GM23338 (cell line): ENCODE measurements around the gene CLC.

Experiments
- CREB1 ChIP-seq: fragments of 250-450 bp; sonication (Bioruptor Pico); IDR thresholded peaks from 2 replicates; pipeline ENCODE4 v1.5.0; 2020; ENCODE audit warnings: low read depth, mild to moderate bottlenecking, moderate library complexity
- EZH2 ChIP-seq: fragments of 200-600 bp; sonication (generic); IDR thresholded peaks from one replicate; pipeline ENCODE4 v1.8.0; 2017; ENCODE audit warnings: antibody characterized with exemption, mild to moderate bottlenecking, low read depth; ENCODE audit not compliant: unreplicated experiment
- EZH2phosphoT487 ChIP-seq: fragments of 200-600 bp; sonication (generic); IDR thresholded peaks from one replicate; pipeline ENCODE4 v1.8.1; 2018; ENCODE audit warnings: antibody characterized with exemption; ENCODE audit not compliant: unreplicated experiment
- JUNB ChIP-seq: IDR thresholded peaks from one replicate; pipeline ENCODE4 v1.6.1; 2016; ENCODE audit warnings: antibody characterized with exemption; ENCODE audit not compliant: unreplicated experiment
- NANOG ChIP-seq: IDR thresholded peaks from 2 replicates; pipeline ENCODE4 v1.6.1; 2016; ENCODE audit warnings: antibody characterized with exemption, borderline replicate concordance
- POLR2AphosphoS5 ChIP-seq: IDR thresholded peaks from 2 replicates; pipeline ENCODE4 v1.6.1; 2016; ENCODE audit warnings: antibody characterized with exemption, low read depth
- STAT1 ChIP-seq: IDR thresholded peaks from one replicate; pipeline ENCODE4 v1.6.1; 2016; ENCODE audit warnings: antibody characterized with exemption; ENCODE audit not compliant: unreplicated experiment
- ZNF114 ChIP-seq: fragments of 250-450 bp; sonication (Bioruptor Pico); IDR thresholded peaks from 2 replicates; pipeline ENCODE4 v1.5.0; 2020; ENCODE audit warnings: mild to moderate bottlenecking, moderate library complexity
- ZNF331 ChIP-seq: fragments of 250-450 bp; sonication (Bioruptor Pico); IDR thresholded peaks from 2 replicates; pipeline ENCODE4 v1.5.0; 2020; ENCODE audit warnings: low read depth, mild to moderate bottlenecking, moderate library complexity
- TF ChIP-seq, protein P1 (sequence below), 2 experiments: fragments of 200-600 bp in 1 of 2; sonication (generic) in 1 of 2; conservative IDR thresholded peaks; 2 replicates each; pipeline versions ENCODE4 v1.5.1 to v1.6.1; 2016 to 2017; ENCODE audit warnings: antibody characterized with exemption in 2 of 2, low read depth in 2 of 2, mild to moderate bottlenecking in 2 of 2, moderate library complexity in 1 of 2
- TF ChIP-seq, protein P2 (sequence below): IDR thresholded peaks from one replicate; pipeline ENCODE4 v1.6.1; 2018; ENCODE audit warnings: antibody characterized with exemption; ENCODE audit not compliant: unreplicated experiment
- TF ChIP-seq, protein P3 (sequence below): IDR thresholded peaks from 2 replicates; pipeline ENCODE4 v1.6.1; 2016; ENCODE audit warnings: antibody characterized with exemption
- TF ChIP-seq, protein P4 (sequence below): fragments of 250-450 bp; sonication (Bioruptor Pico); IDR thresholded peaks from 2 replicates; pipeline ENCODE4 v1.5.0; 2020; ENCODE audit warnings: mild to moderate bottlenecking, moderate library complexity

DNA sequence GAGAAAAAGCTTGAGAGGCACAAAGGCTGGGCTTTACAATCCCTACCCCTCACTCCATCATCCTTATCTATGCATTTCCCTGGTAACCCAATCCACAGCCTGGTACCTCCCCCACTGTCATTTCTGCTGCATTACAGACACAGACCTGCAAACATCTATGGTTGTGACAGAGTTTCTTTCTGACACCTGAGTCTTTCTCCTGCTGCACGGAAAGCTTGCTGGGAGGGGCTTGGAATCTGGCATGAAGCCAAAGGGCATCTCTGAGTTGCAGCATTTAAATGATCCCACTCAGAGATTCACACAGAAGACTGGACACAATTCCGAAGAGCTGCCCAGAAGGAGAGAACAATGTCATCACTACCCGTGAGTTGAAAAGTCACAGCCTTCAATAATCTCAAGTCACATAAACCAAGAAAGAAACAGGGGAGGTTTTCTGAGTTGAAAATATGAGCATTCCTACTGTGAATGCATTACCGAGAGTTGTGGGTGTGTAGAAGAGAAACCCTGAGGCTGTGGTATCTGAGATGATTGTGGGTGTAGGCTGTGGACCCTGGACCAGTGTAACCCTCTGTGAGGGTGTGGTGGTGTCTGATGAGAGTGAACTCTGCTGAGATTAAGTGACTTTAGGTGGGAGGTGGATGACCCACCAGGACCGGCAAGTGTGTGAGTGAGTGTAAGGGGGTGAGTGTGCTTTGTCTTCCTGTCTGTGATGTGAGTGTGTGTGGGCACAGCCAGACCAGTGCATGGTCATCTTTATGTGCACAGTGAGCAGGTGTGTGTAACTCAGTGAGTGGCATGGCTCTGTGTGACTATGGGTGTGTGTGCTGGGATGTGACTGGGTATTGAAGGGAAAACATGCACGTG lies 33.4 kb downstream of the CLC start, which contains the start of gene LGALS14:
- TF ChIP-seq, protein P1, sequence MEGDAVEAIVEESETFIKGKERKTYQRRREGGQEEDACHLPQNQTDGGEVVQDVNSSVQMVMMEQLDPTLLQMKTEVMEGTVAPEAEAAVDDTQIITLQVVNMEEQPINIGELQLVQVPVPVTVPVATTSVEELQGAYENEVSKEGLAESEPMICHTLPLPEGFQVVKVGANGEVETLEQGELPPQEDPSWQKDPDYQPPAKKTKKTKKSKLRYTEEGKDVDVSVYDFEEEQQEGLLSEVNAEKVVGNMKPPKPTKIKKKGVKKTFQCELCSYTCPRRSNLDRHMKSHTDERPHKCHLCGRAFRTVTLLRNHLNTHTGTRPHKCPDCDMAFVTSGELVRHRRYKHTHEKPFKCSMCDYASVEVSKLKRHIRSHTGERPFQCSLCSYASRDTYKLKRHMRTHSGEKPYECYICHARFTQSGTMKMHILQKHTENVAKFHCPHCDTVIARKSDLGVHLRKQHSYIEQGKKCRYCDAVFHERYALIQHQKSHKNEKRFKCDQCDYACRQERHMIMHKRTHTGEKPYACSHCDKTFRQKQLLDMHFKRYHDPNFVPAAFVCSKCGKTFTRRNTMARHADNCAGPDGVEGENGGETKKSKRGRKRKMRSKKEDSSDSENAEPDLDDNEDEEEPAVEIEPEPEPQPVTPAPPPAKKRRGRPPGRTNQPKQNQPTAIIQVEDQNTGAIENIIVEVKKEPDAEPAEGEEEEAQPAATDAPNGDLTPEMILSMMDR (conservative IDR thresholded peaks at IDR 0.05; ENCODE audit: low read depth in 2 of 2), result no peak
- no peak for TF ChIP-seq POLR2AphosphoS5
- TF ChIP-seq CREB1 (CRISPR knock-in tag), result no peak
- TF ChIP-seq, protein P2, sequence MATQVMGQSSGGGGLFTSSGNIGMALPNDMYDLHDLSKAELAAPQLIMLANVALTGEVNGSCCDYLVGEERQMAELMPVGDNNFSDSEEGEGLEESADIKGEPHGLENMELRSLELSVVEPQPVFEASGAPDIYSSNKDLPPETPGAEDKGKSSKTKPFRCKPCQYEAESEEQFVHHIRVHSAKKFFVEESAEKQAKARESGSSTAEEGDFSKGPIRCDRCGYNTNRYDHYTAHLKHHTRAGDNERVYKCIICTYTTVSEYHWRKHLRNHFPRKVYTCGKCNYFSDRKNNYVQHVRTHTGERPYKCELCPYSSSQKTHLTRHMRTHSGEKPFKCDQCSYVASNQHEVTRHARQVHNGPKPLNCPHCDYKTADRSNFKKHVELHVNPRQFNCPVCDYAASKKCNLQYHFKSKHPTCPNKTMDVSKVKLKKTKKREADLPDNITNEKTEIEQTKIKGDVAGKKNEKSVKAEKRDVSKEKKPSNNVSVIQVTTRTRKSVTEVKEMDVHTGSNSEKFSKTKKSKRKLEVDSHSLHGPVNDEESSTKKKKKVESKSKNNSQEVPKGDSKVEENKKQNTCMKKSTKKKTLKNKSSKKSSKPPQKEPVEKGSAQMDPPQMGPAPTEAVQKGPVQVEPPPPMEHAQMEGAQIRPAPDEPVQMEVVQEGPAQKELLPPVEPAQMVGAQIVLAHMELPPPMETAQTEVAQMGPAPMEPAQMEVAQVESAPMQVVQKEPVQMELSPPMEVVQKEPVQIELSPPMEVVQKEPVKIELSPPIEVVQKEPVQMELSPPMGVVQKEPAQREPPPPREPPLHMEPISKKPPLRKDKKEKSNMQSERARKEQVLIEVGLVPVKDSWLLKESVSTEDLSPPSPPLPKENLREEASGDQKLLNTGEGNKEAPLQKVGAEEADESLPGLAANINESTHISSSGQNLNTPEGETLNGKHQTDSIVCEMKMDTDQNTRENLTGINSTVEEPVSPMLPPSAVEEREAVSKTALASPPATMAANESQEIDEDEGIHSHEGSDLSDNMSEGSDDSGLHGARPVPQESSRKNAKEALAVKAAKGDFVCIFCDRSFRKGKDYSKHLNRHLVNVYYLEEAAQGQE, result no peak
- no peak for TF ChIP-seq ZNF331 (CRISPR knock-in tag)
- TF ChIP-seq NANOG, result no peak
- TF ChIP-seq STAT1, result no peak
- no peak for TF ChIP-seq JUNB
- no peak for TF ChIP-seq EZH2
- no peak for TF ChIP-seq EZH2phosphoT487
- TF ChIP-seq ZNF114, result no peak
- TF ChIP-seq, protein P3, sequence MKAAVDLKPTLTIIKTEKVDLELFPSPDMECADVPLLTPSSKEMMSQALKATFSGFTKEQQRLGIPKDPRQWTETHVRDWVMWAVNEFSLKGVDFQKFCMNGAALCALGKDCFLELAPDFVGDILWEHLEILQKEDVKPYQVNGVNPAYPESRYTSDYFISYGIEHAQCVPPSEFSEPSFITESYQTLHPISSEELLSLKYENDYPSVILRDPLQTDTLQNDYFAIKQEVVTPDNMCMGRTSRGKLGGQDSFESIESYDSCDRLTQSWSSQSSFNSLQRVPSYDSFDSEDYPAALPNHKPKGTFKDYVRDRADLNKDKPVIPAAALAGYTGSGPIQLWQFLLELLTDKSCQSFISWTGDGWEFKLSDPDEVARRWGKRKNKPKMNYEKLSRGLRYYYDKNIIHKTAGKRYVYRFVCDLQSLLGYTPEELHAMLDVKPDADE, result no peak
- TF ChIP-seq, protein P4, sequence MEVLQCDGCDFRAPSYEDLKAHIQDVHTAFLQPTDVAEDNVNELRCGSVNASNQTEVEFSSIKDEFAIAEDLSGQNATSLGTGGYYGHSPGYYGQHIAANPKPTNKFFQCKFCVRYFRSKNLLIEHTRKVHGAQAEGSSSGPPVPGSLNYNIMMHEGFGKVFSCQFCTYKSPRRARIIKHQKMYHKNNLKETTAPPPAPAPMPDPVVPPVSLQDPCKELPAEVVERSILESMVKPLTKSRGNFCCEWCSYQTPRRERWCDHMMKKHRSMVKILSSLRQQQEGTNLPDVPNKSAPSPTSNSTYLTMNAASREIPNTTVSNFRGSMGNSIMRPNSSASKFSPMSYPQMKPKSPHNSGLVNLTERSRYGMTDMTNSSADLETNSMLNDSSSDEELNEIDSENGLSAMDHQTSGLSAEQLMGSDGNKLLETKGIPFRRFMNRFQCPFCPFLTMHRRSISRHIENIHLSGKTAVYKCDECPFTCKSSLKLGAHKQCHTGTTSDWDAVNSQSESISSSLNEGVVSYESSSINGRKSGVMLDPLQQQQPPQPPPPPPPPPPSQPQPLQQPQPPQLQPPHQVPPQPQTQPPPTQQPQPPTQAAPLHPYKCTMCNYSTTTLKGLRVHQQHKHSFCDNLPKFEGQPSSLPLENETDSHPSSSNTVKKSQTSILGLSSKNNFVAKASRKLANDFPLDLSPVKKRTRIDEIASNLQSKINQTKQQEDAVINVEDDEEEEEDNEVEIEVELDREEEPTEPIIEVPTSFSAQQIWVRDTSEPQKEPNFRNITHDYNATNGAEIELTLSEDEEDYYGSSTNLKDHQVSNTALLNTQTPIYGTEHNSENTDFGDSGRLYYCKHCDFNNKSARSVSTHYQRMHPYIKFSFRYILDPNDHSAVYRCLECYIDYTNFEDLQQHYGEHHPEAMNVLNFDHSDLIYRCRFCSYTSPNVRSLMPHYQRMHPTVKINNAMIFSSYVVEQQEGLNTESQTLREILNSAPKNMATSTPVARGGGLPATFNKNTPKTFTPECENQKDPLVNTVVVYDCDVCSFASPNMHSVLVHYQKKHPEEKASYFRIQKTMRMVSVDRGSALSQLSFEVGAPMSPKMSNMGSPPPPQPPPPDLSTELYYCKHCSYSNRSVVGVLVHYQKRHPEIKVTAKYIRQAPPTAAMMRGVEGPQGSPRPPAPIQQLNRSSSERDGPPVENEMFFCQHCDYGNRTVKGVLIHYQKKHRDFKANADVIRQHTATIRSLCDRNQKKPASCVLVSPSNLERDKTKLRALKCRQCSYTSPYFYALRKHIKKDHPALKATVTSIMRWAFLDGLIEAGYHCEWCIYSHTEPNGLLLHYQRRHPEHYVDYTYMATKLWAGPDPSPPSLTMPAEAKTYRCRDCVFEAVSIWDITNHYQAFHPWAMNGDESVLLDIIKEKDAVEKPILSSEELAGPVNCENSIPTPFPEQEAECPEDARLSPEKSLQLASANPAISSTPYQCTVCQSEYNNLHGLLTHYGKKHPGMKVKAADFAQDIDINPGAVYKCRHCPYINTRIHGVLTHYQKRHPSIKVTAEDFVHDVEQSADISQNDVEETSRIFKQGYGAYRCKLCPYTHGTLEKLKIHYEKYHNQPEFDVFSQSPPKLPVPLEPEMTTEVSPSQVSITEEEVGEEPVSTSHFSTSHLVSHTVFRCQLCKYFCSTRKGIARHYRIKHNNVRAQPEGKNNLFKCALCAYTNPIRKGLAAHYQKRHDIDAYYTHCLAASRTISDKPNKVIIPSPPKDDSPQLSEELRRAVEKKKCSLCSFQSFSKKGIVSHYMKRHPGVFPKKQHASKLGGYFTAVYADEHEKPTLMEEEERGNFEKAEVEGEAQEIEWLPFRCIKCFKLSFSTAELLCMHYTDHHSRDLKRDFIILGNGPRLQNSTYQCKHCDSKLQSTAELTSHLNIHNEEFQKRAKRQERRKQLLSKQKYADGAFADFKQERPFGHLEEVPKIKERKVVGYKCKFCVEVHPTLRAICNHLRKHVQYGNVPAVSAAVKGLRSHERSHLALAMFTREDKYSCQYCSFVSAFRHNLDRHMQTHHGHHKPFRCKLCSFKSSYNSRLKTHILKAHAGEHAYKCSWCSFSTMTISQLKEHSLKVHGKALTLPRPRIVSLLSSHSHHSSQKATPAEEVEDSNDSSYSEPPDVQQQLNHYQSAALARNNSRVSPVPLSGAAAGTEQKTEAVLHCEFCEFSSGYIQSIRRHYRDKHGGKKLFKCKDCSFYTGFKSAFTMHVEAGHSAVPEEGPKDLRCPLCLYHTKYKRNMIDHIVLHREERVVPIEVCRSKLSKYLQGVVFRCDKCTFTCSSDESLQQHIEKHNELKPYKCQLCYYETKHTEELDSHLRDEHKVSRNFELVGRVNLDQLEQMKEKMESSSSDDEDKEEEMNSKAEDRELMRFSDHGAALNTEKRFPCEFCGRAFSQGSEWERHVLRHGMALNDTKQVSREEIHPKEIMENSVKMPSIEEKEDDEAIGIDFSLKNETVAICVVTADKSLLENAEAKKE (CRISPR knock-in tag), result no peak
